Sigmoid colon (tissue), 4 donors: Measurements from ENCODE around the gene ACTG1.

Experiments used
- CTCF ChIP-seq, 4 experiments: fragments of 450-650 bp in 3 of 4; fragments of 200-600 bp in 1 of 4; IDR thresholded peaks; one replicate each; pipeline ENCODE4 v1.5.1; 2016 to 2019; ENCODE audit warnings: antibody characterized with exemption in 4 of 4, mild to moderate bottlenecking in 3 of 4, moderate library complexity in 2 of 4
- EP300 ChIP-seq, 4 donors: sonication (generic); formaldehyde crosslinking; IDR thresholded peaks; one replicate each; pipeline ENCODE4 v1.6.1; 2017; ENCODE audit warnings: antibody characterized with exemption in 4 of 4
- POLR2A ChIP-seq, 2 donors: fragments of 450-650 bp; IDR thresholded peaks; one replicate each; pipeline ENCODE4 v1.6.1; 2016; ENCODE audit warnings: antibody characterized with exemption in 2 of 2, mild to moderate bottlenecking in 2 of 2, moderate library complexity in 2 of 2

- TF ChIP-seq CTCF (IDR thresholded peaks at IDR 0.05), result no peak
- TF ChIP-seq EP300 (IDR thresholded peaks at IDR 0.05), result no peak
- TF ChIP-seq POLR2A (IDR thresholded peaks at IDR 0.05), result no peak
These were observed 30.6 kb downstream of the ACTG1 start for GRCh38 chr17:81481815-81482505.
